Transverse colon (tissue), 3 donors: ENCODE measurements around the gene SERP2.

Source experiments
- CTCF ChIP-seq, 5 experiments: fragments of 200-600 bp in 3 of 5; fragments of 450-650 bp in 2 of 5; sonication (generic) in 3 of 5; IDR thresholded peaks; 1 replicate in 2 of 5; 2 replicates in 3 of 5; pipeline ENCODE4 v1.5.1; 2016 to 2017; ENCODE audit warnings: antibody characterized with exemption in 5 of 5, inconsistent platforms in 3 of 5, mild to moderate bottlenecking in 2 of 5, moderate library complexity in 1 of 5
- EP300 ChIP-seq: sonication (generic); formaldehyde crosslinking; IDR thresholded peaks from one replicate; pipeline ENCODE4 v1.6.1; 2017; ENCODE audit warnings: antibody characterized with exemption, low read depth

- TF ChIP-seq CTCF (IDR thresholded peaks at IDR 0.05) (no peak), EP300 (no peak)
These were observed 29.9 kb downstream of the SERP2 start for GRCh38 chr13:44403461-44404056.
